Vagina (tissue), 2 donors: Measurements from ENCODE around the gene FAF1.

Source experiments
- CTCF ChIP-seq, 3 experiments: fragments of 450-650 bp in 2 of 3; fragments of 200-600 bp in 1 of 3; sonication (generic) in 1 of 3; IDR thresholded peaks; one replicate each; pipeline ENCODE4 v1.5.1; 2017 to 2019; ENCODE audit warnings: antibody characterized with exemption in 3 of 3, mild to moderate bottlenecking in 2 of 3, moderate library complexity in 2 of 3
- POLR2A ChIP-seq, 2 donors: fragments of 450-650 bp; IDR thresholded peaks; one replicate each; pipeline ENCODE4 v1.6.1; 2017; ENCODE audit warnings: antibody characterized with exemption in 2 of 2, mild to moderate bottlenecking in 2 of 2, moderate library complexity in 2 of 2

DNA sequence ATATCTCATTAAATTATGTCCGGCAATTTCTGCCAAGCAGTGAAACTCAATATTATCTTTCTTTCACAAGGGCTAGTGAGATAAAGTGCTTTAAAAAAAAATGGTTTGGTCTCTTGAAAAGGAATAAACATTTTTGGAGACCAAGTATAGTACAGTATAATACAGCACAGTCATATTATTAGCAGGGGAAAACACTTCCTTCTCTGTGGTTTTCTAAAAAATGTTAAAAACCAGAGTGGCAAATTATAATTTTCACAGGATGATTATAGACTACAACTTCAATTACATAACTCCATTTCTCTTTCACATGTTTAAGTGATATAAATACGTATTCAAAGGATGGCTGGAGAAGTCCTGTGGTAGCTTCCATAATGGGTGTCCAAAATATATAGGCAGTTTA is 366.6 kb downstream of the FAF1 start:
- TF ChIP-seq POLR2A (IDR thresholded peaks at IDR 0.05) (no peak), CTCF (IDR thresholded peaks at IDR 0.05) (no peak)
